Right cardiac atrium (tissue), 5 donors: ENCODE results near the gene RNF217. TPM values are rescaled to one million over a fixed set of nuclear protein-coding genes. Genes with fewer than 3 reads are reported as not detected.

Experiments used
- ATAC-seq, 2 donors: fragments of 200-7000 bp; cut with Tn5 transposase; one replicate each; pipeline versions ENCODE4 v1.8.0 to v1.9.1; 2020; ENCODE audit warnings: moderate library complexity in 2 of 2, mild to moderate bottlenecking in 1 of 2
- DNase-seq, 3 donors: peaks; one replicate each; pipeline ENCODE4 v3.0.0-alpha.2; 2020
- H3K27ac ChIP-seq: one replicate; pipeline ENCODE4 v1.5.1; 2013; ENCODE audit warnings: mild to moderate bottlenecking, low read length, control low read depth, moderate library complexity
- H3K27me3 ChIP-seq: one replicate; pipeline ENCODE4 v1.6.1; 2013; ENCODE audit not compliant: control insufficient read depth, insufficient read depth
- H3K4me1 ChIP-seq: one replicate; pipeline ENCODE4 v1.6.1; 2013; ENCODE audit warnings: low read length; ENCODE audit not compliant: control insufficient read depth, insufficient read depth
- H3K4me3 ChIP-seq: one replicate; pipeline ENCODE4 v1.5.1; 2013; ENCODE audit warnings: low read length, control low read depth
- H3K9me3 ChIP-seq: one replicate; pipeline ENCODE4 v1.6.1; 2013; ENCODE audit warnings: low read length; ENCODE audit not compliant: control insufficient read depth
- WGBS: extraction: QIAGEN DNeasy Blood & Tissue Kit; methylation state at CpG from one replicate; pipeline ENCODE4 v1.1.7; 2013; 5-methylcytosine and 5-hydroxymethylcytosine counted together
- intact Hi-C, 4 donors: fragments of 100-400 bp; cut with DNase I; formaldehyde crosslinking; loops; one replicate each; pipeline versions ENCODE4 v1.11.0 to v1.14.0; 2022 to 2023
- polyA plus RNA-seq: library from polyadenylated mRNA; stranded (reverse); fragments of 200-250 nt; gene quantifications from one replicate; pipeline ENCODE4 v1.2.3, GENCODE V29; 2013
- total RNA-seq, 4 donors: library from RNA; stranded (reverse); fragmentation: NEBNext Ultra II Directional; extraction: Animal tissue kit (Norgen Biotek cat#: 25700); gene quantifications; one replicate each; pipeline ENCODE4 v1.2.1, GENCODE V29; 2021
- donor health status: healthy with polysubstance abuse.
- donor health status: DM: no; HTN: yes; CAD: no.
- donor health status: DM: no; HTN: no; CAD: no.
- donor health status: DM: no; HTN: yes; CAD: no; lungs with severe emphysema.
- donor health status: DM: yes; HTN: yes; CAD: no.

The RNF217 gene
- total and polyA plus RNA-seq, 5 donors: 4.4 to 23.6 (median 15.1) TPM

GRCh38 chr6:125077453-125077852, 115.2 kb downstream of the RNF217 start:
- 79% methylated on average over 4 of the region's 4 CpGs for WGBS
- no peaks in the 10 kb centered on the region for H3K4me1 ChIP-seq
- H3K4me3 ChIP-seq: no peak overlapping the region
- H3K27ac ChIP-seq: no peak overlapping the region
- H3K9me3 ChIP-seq: no peaks in the 10 kb centered on the region
- no peaks in the 10 kb centered on the region for H3K27me3 ChIP-seq
- intact Hi-C loops: no loop called here
- DNase-seq: no peak
- ATAC-seq: no peak

DNA sequence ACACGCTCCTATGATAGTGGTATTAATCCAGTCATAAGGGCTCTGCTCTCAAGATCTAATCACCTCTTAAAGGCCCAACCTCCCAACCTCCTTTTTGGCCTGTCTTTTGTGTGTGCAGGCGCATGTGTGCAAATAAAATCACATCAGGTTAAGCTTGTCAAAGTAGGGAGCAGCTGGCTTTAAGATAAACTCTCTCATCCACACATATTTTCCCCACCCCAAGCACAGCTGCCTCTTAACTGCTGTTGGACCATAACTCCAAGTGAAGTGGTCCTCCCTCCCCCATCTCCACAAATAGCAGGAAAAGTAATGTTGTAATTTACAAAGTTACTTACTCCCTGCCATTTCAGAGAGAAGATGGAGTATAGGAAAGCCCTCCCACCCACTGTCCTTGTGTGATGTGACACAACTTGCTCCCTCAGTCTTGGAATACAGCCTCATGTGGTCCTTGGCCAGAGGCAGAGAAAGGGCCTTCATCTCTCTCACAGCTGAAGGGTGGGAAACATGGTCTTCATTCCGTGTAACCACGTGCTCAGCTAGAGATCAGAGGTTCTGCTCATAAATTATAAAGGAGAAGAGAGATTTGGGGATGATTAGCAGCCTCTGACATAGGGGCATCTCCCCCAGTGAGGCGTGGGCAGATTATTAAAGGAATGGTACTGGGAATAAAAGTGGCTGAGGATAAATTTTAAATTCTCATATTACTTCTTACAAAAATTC, 116.5 kb downstream of the RNF217 start:
- Histone ChIP-seq H3K4me3 (no peak overlapping the region), H3K27ac (no peak overlapping the region), H3K4me1 (no peaks in the 10 kb centered on the region), H3K9me3 (no peaks in the 10 kb centered on the region), H3K27me3 (no peaks in the 10 kb centered on the region)
- ATAC-seq (no peak), DNase-seq (no peak)
- intact Hi-C loops: no loop called here
- 88% methylated on average over 5 of the region's 5 CpGs for WGBS

GRCh38 chr6:125082908-125083683, 120.9 kb downstream of the RNF217 start:
- Histone ChIP-seq H3K27me3 (no peaks in the 10 kb centered on the region), H3K4me3 (no peak overlapping the region), H3K4me1 (no peaks in the 10 kb centered on the region), H3K27ac (no peak overlapping the region), H3K9me3 (no peaks in the 10 kb centered on the region)
- no peak for ATAC-seq
- WGBS: 97% methylated on average over 8 of the region's 8 CpGs
- no peak for DNase-seq
- intact Hi-C loops: no loop called here

DNA sequence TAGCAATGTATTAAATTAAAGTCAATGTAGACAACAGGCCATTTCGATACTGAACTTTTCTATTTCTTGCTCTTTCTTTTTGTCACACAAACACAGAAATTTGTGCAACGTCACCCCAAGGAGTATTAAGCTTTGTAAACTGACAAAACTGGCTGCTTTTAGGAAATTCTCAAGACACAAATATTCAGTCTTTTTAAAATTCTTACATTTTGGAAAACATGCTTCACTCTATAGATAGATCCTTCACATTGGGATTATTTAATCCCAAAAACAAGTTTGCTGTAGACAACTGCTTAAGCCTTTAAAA, 121.4 kb downstream of the RNF217 start:
- no peak for ATAC-seq
- 85% methylated on average over 2 of the region's 2 CpGs for WGBS

DNA sequence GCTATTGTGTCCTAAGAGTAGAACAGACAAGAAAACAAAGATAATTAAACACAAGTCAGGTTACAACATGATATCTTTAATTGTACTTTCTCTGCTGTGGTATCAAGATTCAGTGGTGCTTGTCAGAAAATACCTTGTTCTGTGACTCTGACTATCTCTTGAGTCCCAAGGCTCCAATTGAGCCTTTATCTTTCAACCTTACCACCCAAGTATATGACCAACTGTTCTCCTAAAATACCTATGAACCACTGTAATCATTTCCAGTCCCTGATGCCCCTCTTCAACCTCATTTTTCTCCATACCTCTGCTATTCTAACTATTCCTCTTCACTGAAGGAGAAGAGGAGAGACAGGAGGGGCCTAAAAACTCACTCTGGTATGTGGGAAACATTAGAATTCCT, 124.5 kb downstream of the RNF217 start:
- H3K27ac ChIP-seq: no peak overlapping the region
- intact Hi-C loops: no loop called here
- DNase-seq (no peak), ATAC-seq (no peak)
- H3K4me3 ChIP-seq: no peak overlapping the region
- no peaks in the 10 kb centered on the region for H3K9me3 ChIP-seq
- H3K4me1 ChIP-seq: no peaks in the 10 kb centered on the region
- no peaks in the 10 kb centered on the region for H3K27me3 ChIP-seq

More for the DNA sequence above, 121.4 kb downstream of the RNF217 start:
- intact Hi-C loops: no loop called here
- H3K27ac ChIP-seq: no peak overlapping the region
- H3K4me3 ChIP-seq: no peak overlapping the region
- H3K4me1 ChIP-seq: no peaks in the 10 kb centered on the region
- no peaks in the 10 kb centered on the region for H3K27me3 ChIP-seq
- no peaks in the 10 kb centered on the region for H3K9me3 ChIP-seq
- DNase-seq: no peak

- 64% methylated on average over 5 of the region's 5 CpGs for WGBS
- ATAC-seq: no peak
- Histone ChIP-seq H3K9me3 (no peaks in the 10 kb centered on the region), H3K4me3 (no peak overlapping the region), H3K4me1 (no peaks in the 10 kb centered on the region), H3K27ac (no peak overlapping the region), H3K27me3 (no peaks in the 10 kb centered on the region)
- no peak for DNase-seq
- intact Hi-C loops: no loop called here
Measured at GRCh38 chr6:125088963-125089362, 126.7 kb downstream of the RNF217 start.

- H3K27ac ChIP-seq: no peak overlapping the region
- intact Hi-C loops: loop anchor here in 2 of 4 donors (10.0 kb wide), 1 partner anchor 130 kb away; the partner anchor contains the start of gene RNF217 (in 2 of the 2)
- no peaks in the 10 kb centered on the region for H3K9me3 ChIP-seq
- no peaks in the 10 kb centered on the region for H3K27me3 ChIP-seq
- no peak for DNase-seq
- H3K4me1 ChIP-seq: no peaks in the 10 kb centered on the region
- ATAC-seq: no peak
- H3K4me3 ChIP-seq: no peak overlapping the region
- WGBS: 15% methylated on average over 3 of the region's 3 CpGs
Measured at GRCh38 chr6:125094563-125094962, 132.3 kb downstream of the RNF217 start.

- Histone ChIP-seq H3K4me1 (no peaks in the 10 kb centered on the region), H3K27me3 (no peaks in the 10 kb centered on the region), H3K27ac (no peak overlapping the region), H3K4me3 (no peak overlapping the region), H3K9me3 (no peaks in the 10 kb centered on the region)
- DNase-seq (no peak), ATAC-seq (no peak)
- intact Hi-C loops: loop anchor here in 2 of 4 donors (10.0 kb wide), 1 partner anchor 131 kb away; the partner anchor contains the start of gene RNF217 (in 2 of the 2)
- 54% methylated on average over 5 of the region's 5 CpGs for WGBS
Measured at GRCh38 chr6:125095580-125096301, 133.5 kb downstream of the RNF217 start.

GRCh38 chr6:125097186-125097585, 134.9 kb downstream of the RNF217 start:
- Histone ChIP-seq H3K27ac (no peak overlapping the region), H3K4me3 (no peak overlapping the region), H3K9me3 (no peaks in the 10 kb centered on the region), H3K4me1 (no peaks in the 10 kb centered on the region), H3K27me3 (no peaks in the 10 kb centered on the region)
- no peak for DNase-seq
- intact Hi-C loops: loop anchor here in 2 of 4 donors (10.0 kb wide), 1 partner anchor 132 kb away; the partner anchor contains the start of gene RNF217 (in 2 of the 2)
- ATAC-seq: no peak
- WGBS: 66% methylated on average over 2 of the region's 2 CpGs

GRCh38 chr6:125098253-125098652, 136.0 kb downstream of the RNF217 start:
- no peaks in the 10 kb centered on the region for H3K4me1 ChIP-seq
- DNase-seq (no peak), ATAC-seq (no peak)
- no peak overlapping the region for H3K4me3 ChIP-seq
- no peak overlapping the region for H3K27ac ChIP-seq
- no peaks in the 10 kb centered on the region for H3K9me3 ChIP-seq
- no peaks in the 10 kb centered on the region for H3K27me3 ChIP-seq
- intact Hi-C loops: loop anchor here in 2 of 4 donors (10.0 kb wide), 1 partner anchor 133 kb away; the partner anchor contains the start of gene RNF217 (in 2 of the 2)
- 88% methylated on average over 4 of the region's 4 CpGs for WGBS
